SK-N-SH (cell line): Measurements from ENCODE around the gene CYP26A1. TPM values are rescaled to one million over a fixed set of nuclear protein-coding genes. Genes with fewer than 3 reads are reported as not detected.

Experiments used
- CTCF ChIA-PET: fragments of 300-600, 350-600 bp; formaldehyde crosslinking; extraction: SDS; loops from one replicate; lab custom pipeline; 2021; lab: Yijun Ruan, JAX
- POLR2A ChIA-PET: fragments of 350-600 bp; sonication (Branson Sonifier 250); formaldehyde crosslinking; extraction: SDS; loops from one replicate; lab custom pipeline; 2020; ENCODE audit warnings: antibody characterized with exemption, inconsistent platforms; lab: Yijun Ruan, JAX
- DNase-seq: peaks from one replicate; pipeline ENCODE4 v3.0.0; 2012
- H2AFZ ChIP-seq: fragments of 200-600 bp; sonication (generic); 2 replicates; pipeline ENCODE4 v1.8.1; 2016; ENCODE audit warnings: antibody characterized with exemption, mild to moderate bottlenecking, low read depth
- H3F3A ChIP-seq: fragments of 200-600 bp; sonication (generic); replicated peaks from 2 replicates; pipeline ENCODE3; 2016; ENCODE audit warnings: antibody characterized with exemption, mild to moderate bottlenecking; ENCODE audit not compliant: insufficient read depth
- H3K27ac ChIP-seq, 2 experiments: fragments of 200-500 bp in 1 of 2; fragments of 200-600 bp in 1 of 2; sonication (Bioruptor generic) in 1 of 2; sonication (generic), shearing (Covaris generic) in 1 of 2; 2 replicates each; pipeline versions ENCODE4 v1.5.1 to v1.6.1; 2014 to 2016; ENCODE audit warnings: low read depth in 2 of 2, inconsistent platforms in 1 of 2, low read length in 1 of 2, mild to moderate bottlenecking in 1 of 2, mixed read lengths in 1 of 2
- H3K27me3 ChIP-seq: fragments of 200-600 bp; sonication (generic), shearing (Covaris generic); 2 replicates; pipeline ENCODE4 v1.6.1; 2016; ENCODE audit warnings: mixed run types; ENCODE audit not compliant: insufficient read depth
- H3K36me3 ChIP-seq, 2 experiments: fragments of 200-500 bp in 1 of 2; fragments of 200-600 bp in 1 of 2; sonication (Bioruptor generic) in 1 of 2; sonication (generic) in 1 of 2; replicated peaks in 1 of 2; 2 replicates each; pipeline versions ENCODE3 to v1.5.1; 2014 to 2016; ENCODE audit warnings: low read length in 1 of 2, mild to moderate bottlenecking in 1 of 2; ENCODE audit not compliant: insufficient read depth in 2 of 2, control insufficient read depth in 1 of 2
- H3K4me1 ChIP-seq, 2 experiments: fragments of 200-500 bp in 1 of 2; fragments of 200-600 bp in 1 of 2; sonication (Bioruptor generic) in 1 of 2; sonication (generic), shearing (Covaris generic) in 1 of 2; 2 replicates each; pipeline versions ENCODE4 v1.5.1 to v1.6.1; 2014 to 2016; ENCODE audit warnings: low read depth in 1 of 2, low read length in 1 of 2, mixed run types in 1 of 2; ENCODE audit not compliant: insufficient read depth in 2 of 2, control insufficient read depth in 1 of 2
- H3K4me2 ChIP-seq: fragments of 200-600 bp; sonication (generic), shearing (Covaris generic); 2 replicates; pipeline ENCODE4 v1.6.1; 2017; ENCODE audit warnings: mixed run types
- H3K4me3 ChIP-seq, 2 experiments: fragments of 200-500 bp in 1 of 2; fragments of 200-600 bp in 1 of 2; sonication (Bioruptor generic) in 1 of 2; sonication (generic), shearing (Covaris generic) in 1 of 2; 2 replicates each; pipeline versions ENCODE4 v1.5.1 to v1.8.1; 2014 to 2016; ENCODE audit warnings: low read depth in 2 of 2, inconsistent platforms in 1 of 2, low read length in 1 of 2, mild to moderate bottlenecking in 1 of 2, mixed read lengths in 1 of 2, moderate library complexity in 1 of 2
- H3K79me2 ChIP-seq: fragments of 200-600 bp; sonication (generic); 2 replicates; pipeline ENCODE4 v1.8.1; 2017; ENCODE audit warnings: mild to moderate bottlenecking; ENCODE audit not compliant: insufficient read depth
- H3K9ac ChIP-seq: fragments of 200-600 bp; sonication (generic); 2 replicates; pipeline ENCODE4 v1.6.1; 2017; ENCODE audit warnings: mixed run types
- H3K9me2 ChIP-seq: fragments of 200-600 bp; sonication (generic); 2 replicates; pipeline ENCODE4 v1.6.1; 2017; ENCODE audit warnings: mixed run types
- H3K9me3 ChIP-seq: fragments of 200-600 bp; sonication (generic); 2 replicates; pipeline ENCODE4 v1.6.1; 2017; ENCODE audit warnings: mixed run types, mild to moderate bottlenecking, moderate library complexity
- H4K20me1 ChIP-seq: fragments of 200-600 bp; sonication (generic); 2 replicates; pipeline ENCODE4 v1.6.1; 2017; ENCODE audit warnings: mild to moderate bottlenecking, mixed run types; ENCODE audit not compliant: insufficient read depth
- FOSL2 ChIP-seq: IDR thresholded peaks from 2 replicates; pipeline ENCODE4 v1.4.0; 2012; ENCODE audit warnings: low read depth, mild to moderate bottlenecking, moderate library complexity, borderline replicate concordance
- FOXJ3 ChIP-seq: sonication (generic); formaldehyde crosslinking; IDR thresholded peaks from 2 replicates; pipeline ENCODE4 v1.5.1; 2020; ENCODE audit warnings: mild to moderate bottlenecking, missing genetic modification reagents
- GATA2 ChIP-seq: sonication (generic); formaldehyde crosslinking; IDR thresholded peaks from 2 replicates; pipeline ENCODE4 v1.5.0; 2020; ENCODE audit warnings: mild to moderate bottlenecking, missing genetic modification reagents
- JUND ChIP-seq: IDR thresholded peaks from 2 replicates; pipeline ENCODE4 v1.4.0; 2012
- MAX ChIP-seq: IDR thresholded peaks from 2 replicates; pipeline ENCODE4 v1.4.0; 2012; ENCODE audit warnings: low read depth
- MEF2A ChIP-seq: IDR thresholded peaks from 2 replicates; pipeline ENCODE4 v1.4.0; 2012; ENCODE audit warnings: low read depth, borderline replicate concordance
- NFIC ChIP-seq: IDR thresholded peaks from 2 replicates; pipeline ENCODE4 v1.4.0; 2012; ENCODE audit warnings: borderline replicate concordance
- PBX3 ChIP-seq: IDR thresholded peaks from 2 replicates; pipeline ENCODE4; 2012
- RXRA ChIP-seq: IDR thresholded peaks from 2 replicates; pipeline ENCODE4 v1.4.0; 2012; ENCODE audit warnings: low read depth, mild to moderate bottlenecking, borderline replicate concordance
- WGBS: methylation state at CpG from one replicate; pipeline ENCODE4 v1.1.6; 2017; ENCODE audit warnings: low lambda C conversion rate; 5-methylcytosine and 5-hydroxymethylcytosine counted together
- polyA plus RNA-seq, 3 experiments: library from polyadenylated mRNA; depleted of rRNA; stranded (reverse); fragments of >200 nt; gene quantifications; 2 replicates each; pipeline ENCODE4 v1.2.3, GENCODE V29; 2012

CYP26A1 gene
- polyA plus RNA-seq, 1 of the 3 experiments (the other 2 are of a cell fraction) = not detected

- Histone ChIP-seq H3K27me3 (peaks cover 69% of the 10 kb centered on the region), H2AFZ (no peak overlapping the region), H3K4me3 (no peak overlapping the region), H3F3A (no peaks in the 10 kb centered on the region), H4K20me1 (no peaks in the 10 kb centered on the region), H3K9ac (no peak overlapping the region), H3K79me2 (no peaks in the 10 kb centered on the region), H3K9me2 (no peaks in the 10 kb centered on the region), H3K4me2 (no peak overlapping the region), H3K27ac (no peak overlapping the region), H3K36me3 (no peaks in the 10 kb centered on the region), H3K9me3 (no peaks in the 10 kb centered on the region), H3K4me1 (peaks cover 0 to 44% of the 10 kb centered on the region in 2 experiments; a peak in 1 of 4 replicates)
- ChIA-PET CTCF (interaction anchor here (0.9 to 2.9 kb wide), 5 partner anchors 8 to 287 kb away, joined by 3 to 21 read pairs (median 5); no protein-coding TSS in a partner anchor), POLR2A (no interaction called here)
- 67% methylated on average over 4 of the region's 5 CpGs for WGBS
- DNase-seq = no peak
- no peak for TF ChIP-seq GATA2 (CRISPR knock-in tag)
Observed at GRCh38 chr10:93070378-93071176, 3.1 kb upstream of the CYP26A1 start.

- no peak overlapping the region for H2AFZ ChIP-seq
- peak; percentile 33 for DNase-seq
- H3K36me3 ChIP-seq = no peaks in the 10 kb centered on the region
- H4K20me1 ChIP-seq = no peaks in the 10 kb centered on the region
- no peaks in the 10 kb centered on the region for H3F3A ChIP-seq
- no peak for TF ChIP-seq JUND
- no peak for TF ChIP-seq MEF2A
- no peak for TF ChIP-seq PBX3
- TF ChIP-seq RXRA = no peak
- no peak for TF ChIP-seq NFIC
- no peak for TF ChIP-seq FOSL2
- no peak for TF ChIP-seq FOXJ3 (CRISPR knock-in tag)
- TF ChIP-seq GATA2 (CRISPR knock-in tag) = no peak
- TF ChIP-seq MAX = no peak
- TF ChIP-seq, all 33 proteins: peak for 0
- H3K9ac ChIP-seq = no peak overlapping the region
- peaks cover 72% of the 10 kb centered on the region for H3K27me3 ChIP-seq
- ChIA-PET POLR2A (no interaction called here), CTCF (interaction anchor here (0.6 to 2.9 kb wide), 3 partner anchors 8 to 65 kb away, joined by 3 to 21 read pairs (median 3); no protein-coding TSS in a partner anchor)
- H3K4me3 ChIP-seq = no peak overlapping the region
- 81% methylated on average over 7 of the region's 7 CpGs for WGBS
- H3K9me3 ChIP-seq = no peaks in the 10 kb centered on the region
- no peak overlapping the region for H3K27ac ChIP-seq
- no peaks in the 10 kb centered on the region for H3K79me2 ChIP-seq
- no peaks in the 10 kb centered on the region for H3K9me2 ChIP-seq
- H3K4me2 ChIP-seq = no peak overlapping the region
- peaks cover 0 to 39% of the 10 kb centered on the region in 2 experiments; a peak in 1 of 4 replicates for H3K4me1 ChIP-seq
Observed at GRCh38 chr10:93071177-93071472, 2.6 kb upstream of the CYP26A1 start.
